HG03066 (cell line): ENCODE data around the gene ZBTB22.

Source experiments
- ATAC-seq: cut with Tn5 transposase; IDR thresholded peaks from one replicate; pipeline ENCODE4 v1.9.1; 2021; ENCODE audit warnings: low read depth; ENCODE audit not compliant: unreplicated experiment

The ZBTB22 gene

DNA sequence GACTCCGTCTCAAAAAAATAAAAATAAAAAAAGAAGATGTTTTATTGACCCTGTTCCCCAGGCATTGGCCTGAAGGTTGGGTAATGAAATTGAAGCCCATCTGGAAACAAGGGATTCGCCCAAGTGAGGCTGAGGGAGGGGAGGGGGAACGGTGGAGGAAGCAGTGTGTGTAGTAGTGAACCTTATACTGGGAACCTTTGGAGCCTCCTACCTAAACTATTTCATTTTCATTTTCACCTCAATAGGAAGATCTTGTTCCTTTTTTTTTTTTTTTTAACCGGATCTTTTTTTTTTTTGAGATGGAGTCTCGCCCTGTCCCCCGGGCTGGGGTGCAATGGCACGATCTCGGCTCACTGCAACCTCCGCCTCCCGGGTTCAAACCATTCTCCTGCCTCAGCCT, 13.2 kb upstream of the ZBTB22 start:
- no peak for ATAC-seq

DNA sequence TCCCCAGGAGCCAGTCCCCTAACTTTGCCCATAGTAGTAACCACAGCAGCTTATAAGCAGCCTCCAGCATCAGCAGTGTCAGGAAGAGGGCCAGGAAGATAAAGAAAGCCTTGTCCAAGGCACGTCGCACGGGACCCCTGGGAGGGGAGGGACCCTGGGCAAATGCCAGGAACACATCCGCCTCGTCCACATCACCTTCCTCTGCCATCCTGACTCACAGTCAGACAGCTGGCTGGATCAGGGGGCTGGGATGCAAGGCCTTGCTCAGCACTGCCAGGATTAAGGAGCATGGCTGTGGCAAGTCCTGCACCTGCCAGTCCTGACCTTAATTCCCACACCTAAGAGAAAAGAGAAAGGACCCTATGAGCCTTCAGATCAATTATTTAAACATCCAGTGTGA, 11.5 kb upstream of the ZBTB22 start:
- no peak for ATAC-seq

DNA sequence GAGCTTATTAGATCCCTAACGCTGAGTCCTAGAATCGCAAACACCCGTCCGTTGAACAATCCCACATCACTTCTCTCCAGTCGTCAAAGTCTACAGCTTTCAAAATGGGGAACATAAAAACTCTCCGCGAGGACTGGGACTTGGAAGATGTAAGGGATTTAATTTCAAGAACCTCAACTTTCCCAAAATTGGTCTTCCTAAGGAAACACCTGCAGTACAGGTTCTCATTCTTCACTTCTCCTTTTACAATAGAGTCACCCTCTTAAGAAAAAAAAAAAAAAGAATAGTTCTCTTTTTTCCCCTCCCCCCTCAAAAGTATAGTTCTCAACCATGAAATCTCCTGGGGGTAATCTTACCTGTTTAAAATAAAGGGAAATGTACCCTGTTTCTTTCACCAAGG, 6.6 kb upstream of the ZBTB22 start:
- ATAC-seq: no peak

- no peak for ATAC-seq
Measured at GRCh38 chr6:33323623-33323948, 6.0 kb upstream of the ZBTB22 start.

DNA sequence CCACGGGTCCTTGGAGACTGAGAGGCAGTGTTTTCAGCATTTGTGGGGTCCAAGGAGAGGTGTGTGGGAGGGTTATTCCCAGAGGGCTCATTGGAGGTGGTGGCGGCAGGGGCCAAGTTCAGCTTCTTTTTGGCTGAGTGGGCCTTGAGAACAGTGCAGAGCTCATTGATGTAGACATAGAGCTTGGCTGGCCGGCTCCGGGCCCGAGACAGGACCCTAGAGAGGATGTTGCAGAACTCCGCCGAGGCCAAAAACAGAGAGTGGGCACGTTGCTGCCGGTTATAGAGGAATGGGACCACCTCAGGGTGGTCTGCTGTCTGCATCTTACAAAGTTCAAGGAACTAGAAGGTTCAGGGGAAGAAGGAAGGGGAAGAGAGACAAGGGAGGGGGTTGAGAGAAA, 3.7 kb upstream of the ZBTB22 start:
- ATAC-seq: no peak

DNA sequence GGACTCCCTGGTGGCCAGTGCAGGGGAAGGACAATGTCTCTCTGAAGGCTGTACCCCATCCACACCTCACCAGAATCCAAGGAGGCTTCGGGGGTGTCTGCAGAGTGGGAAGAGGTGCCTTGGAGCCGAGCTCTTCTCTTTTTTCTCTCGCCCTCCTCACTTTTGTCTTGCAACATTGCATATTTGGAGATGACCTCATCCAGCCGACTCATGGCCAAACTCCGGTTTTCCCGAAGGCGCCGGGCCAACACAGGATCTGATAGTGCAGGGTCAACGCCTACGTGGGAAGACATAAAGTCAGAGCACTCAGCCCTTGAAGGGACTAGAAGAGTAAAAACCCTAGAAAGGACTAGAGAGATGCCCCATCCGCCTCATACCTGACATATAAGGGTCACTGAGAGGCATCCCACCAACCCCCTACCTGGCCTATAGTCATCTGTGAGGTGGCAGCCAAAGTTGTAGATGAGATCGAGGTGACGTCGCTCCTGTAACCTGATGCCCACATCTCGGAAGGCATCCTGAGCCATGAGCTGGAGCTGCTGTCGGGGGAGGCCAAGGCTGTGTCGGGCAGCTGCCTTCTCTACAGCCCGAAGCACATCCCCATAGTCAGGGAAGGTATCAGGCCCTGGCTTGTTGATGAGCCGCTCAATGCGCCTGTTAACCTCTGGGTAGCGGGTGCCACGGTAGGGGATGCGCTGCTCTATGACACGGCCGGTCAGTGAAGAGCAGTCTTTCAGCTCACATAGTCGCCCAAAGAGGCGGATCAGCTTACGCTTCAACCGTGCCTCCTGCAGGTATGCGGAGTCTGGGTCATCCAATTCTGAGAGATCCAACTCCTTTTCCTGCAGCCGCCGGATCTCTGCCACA, 3.0 kb upstream of the ZBTB22 start:
- no peak for ATAC-seq

DNA sequence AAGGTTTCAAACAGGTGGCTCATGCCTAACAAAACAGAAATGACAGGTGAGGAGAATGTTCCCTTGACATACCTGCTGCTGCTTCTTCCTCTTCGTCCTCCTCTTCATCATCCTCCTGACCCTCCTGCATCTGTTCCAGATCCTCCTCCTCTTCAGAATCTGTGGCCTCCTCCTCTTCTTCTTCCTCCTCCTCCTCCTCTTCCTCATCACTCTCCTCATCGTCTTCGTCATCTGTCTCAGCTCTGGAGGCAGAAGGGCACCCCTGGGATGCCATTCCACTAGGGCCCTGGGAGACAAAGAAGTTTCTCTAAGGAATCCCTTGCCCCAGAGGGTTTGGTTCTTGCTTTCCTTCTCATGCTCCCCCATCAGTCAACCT, 2.4 kb upstream of the ZBTB22 start:
- no peak for ATAC-seq

DNA sequence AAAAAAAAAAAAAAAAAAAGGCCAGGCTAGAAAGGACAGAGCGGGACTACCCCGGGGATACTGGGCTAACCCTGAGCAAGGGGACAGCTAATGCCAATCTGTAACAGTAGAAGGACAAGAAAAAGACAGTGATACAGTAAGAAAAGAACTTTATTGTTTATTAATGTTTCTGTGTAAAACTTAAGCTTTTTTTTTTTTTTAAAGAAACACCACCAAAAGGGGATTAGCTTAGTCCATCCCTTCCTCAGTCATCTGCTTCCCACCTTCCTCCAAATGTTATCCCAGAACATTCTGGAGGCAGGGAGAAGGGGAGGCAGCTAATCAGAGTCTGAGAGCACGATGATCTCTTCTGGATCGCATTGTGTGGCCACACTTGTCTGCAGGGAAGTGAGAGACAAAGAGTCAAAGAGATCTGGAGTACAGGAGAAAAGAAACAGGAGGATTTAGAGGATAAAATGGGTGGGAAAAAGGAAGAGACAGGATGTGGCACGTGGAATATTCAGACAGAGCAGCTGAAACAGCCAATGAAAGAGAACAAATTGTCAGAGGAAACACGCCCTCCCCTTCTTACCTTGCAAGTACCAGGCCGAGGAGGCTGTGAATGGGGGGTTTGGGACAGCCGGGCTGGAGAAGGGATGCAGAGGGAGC, 1.0 kb upstream of the ZBTB22 start:
- ATAC-seq: no peak

GRCh38 chr6:33317419-33317668, 200 bp downstream of the ZBTB22 start:
- ATAC-seq: no peak

GRCh38 chr6:33316603-33317418, 733 bp downstream of the ZBTB22 start:
- no peak for ATAC-seq

DNA sequence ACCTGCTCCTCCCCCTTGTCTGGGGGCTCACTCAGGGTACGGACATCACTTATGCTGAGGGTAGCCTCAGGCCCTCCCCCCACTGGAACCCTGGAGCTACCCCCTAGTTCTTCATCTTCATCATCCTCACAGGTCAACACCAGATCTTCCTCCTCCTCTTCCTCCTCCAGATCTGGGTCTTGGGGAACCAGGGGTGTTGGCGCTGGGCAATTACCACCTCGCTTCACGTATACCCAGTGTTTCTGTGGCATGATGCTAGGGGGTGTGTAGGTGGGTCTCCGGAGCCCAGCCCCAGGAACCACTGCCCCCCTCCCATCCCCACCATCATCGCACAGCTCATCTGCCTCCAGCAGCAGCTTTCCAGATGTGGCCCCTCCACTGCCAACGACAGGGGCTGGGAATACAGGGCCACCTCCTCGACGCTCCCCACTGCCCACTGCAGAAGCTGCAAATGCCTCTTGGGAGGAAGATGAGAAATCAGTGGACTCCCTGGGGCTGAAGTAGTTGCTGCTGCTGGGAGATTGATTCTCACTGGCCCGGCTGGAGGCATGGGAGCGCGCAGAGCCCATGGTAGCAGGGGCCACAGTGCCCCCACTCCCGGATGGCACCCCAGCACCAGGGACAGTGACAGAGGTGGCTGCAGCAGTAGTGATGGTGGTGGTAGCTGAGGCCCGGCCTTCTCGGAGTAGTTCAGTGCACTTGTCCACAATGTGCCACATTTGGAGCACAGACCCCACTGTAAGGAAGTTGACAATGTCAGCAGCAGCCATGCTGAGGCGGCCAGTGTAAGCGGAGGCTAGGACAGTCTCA, 1.5 kb downstream of the ZBTB22 start:
- ATAC-seq: no peak

DNA sequence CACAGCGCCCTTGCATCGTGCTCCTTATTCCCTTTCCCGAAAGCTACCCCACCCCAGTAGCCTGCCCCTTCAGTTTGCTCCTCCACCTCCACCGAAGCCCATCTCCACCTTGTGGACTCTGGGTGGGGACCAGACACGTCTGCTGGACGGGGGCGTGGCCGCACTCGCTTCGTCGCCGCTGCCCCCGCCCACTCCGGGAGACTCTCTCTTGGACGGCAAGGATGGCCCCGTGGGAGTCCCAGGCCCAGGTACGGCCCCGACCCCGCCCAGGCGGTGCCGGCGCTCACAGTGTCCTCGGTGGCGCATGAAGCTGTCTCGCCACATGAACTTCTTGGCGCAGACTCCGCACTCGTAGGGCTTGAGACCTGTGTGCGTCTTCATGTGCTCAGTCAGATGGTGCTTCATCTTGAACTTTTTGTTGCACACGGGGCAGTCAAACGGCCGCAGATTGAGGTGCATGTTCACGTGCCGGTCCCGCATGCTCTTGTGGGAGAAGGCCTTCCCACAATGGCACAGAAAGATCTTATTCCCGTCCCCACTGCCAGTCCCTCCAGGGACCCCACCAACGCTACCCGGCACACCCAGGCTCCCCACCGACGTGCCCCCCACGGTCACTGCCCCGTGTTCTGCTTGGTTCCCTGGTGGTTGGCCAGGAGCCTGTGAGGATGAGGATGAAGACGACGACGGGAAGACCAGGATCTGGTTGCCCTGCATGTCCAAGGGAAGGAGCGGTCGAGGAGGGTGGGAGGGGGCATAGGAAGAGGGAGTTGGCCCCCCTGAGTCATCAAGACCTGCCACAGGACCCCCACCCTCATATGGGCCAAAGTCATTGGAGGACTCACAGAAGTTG, 2.4 kb downstream of the ZBTB22 start:
- no peak for ATAC-seq

- no peak for ATAC-seq
Measured at GRCh38 chr6:33314515-33314942, 3.0 kb downstream of the ZBTB22 start.

DNA sequence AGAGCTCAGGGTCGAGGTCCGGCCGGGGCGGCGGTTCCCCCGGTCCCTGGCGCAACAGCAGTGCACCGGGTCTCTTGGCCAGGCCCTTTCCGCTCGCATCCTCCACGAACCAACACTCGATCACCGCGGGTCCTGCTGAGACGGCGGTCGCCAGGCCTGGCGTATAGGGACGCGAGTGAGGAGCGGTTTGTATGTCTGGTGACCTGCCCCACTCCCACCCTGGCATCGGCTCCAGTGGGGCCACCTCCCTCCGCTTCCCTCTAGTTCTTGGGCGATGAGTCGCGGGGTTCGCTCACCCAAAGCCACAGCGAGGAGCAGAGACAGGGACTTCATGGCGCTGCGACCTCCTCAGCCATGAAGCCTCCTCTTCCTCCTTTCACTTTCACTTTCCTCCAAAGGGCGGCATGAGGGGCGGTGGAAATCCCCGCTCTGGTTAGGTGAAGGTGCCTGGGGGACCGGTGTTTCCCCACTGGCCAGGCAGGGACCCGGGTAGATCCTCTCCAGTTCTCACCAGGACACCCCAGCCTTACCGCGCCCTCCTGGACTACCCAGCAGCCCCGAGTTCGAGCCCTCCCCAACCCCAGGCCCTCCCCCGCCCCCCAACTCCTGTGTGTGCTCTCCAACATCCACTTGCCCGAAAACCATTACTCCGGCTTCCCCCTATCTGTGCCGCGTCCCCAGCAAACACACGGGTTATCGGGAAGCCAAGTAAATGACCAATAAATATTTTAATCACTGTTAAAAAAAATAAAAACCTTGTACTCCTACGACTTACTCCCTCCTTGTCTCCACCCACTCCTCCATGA, 3.6 kb downstream of the ZBTB22 start, which contains the start of gene TAPBP:
Gene TAPBP, minus strand, starts transcription at position 370 of the 806 bp plus-strand sequence. Its CDS starts 37 bp downstream, at position 333.
- ATAC-seq: peak; percentile 46

GRCh38 chr6:33313105-33313708, 4.3 kb downstream of the ZBTB22 start:
- no peak for ATAC-seq

DNA sequence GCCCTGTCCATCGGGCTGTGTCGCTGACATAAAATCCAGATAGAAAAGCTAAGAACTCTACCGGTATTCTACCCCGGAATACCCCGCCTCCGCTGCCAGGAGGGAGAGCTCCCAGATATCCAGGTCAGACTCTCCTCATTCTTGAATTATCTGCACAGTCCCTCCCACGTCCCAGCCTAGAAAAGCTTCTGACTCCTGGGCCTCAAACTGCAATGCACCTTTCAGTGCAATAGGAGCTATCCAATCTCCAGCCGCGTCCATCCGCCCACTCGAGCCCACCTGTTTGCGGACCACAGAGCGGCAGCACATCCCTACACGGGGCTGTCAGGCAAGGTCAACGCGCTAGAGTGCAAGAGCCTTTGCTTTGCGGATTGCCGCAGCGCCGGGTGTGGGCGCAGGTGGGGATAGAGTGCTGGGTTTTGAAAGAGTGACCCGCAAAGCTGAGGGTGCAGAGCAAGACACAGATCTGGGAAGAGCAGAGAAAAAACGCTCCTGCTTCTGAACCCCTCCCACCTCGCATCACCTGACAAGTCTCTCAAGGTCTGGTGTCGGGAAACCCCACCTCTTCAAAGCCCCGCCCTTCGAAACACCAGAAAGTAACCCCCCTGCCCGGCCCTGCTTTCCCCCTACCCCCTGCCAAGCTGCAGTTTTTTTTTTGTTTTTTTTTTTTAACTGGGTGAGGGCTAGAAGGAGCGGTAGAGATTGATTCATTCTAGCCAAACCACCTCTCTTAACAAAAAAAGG, 5.0 kb downstream of the ZBTB22 start:
- ATAC-seq: no peak

- no peak for ATAC-seq
Measured at GRCh38 chr6:33306356-33306755, 11.2 kb downstream of the ZBTB22 start.

GRCh38 chr6:33305052-33305451, 12.5 kb downstream of the ZBTB22 start:
- no peak for ATAC-seq
